NCI-H2196 treated with DMSO at 0.1 percent for 48 hours (cell line): ENCODE measurements around the gene CMC1.

Source experiments
- DNase-seq: peaks from one replicate; lab custom pipeline; 2025; ENCODE audit not compliant: unreplicated experiment; lab: John Stamatoyannopoulos, UW

CMC1 gene

DNA sequence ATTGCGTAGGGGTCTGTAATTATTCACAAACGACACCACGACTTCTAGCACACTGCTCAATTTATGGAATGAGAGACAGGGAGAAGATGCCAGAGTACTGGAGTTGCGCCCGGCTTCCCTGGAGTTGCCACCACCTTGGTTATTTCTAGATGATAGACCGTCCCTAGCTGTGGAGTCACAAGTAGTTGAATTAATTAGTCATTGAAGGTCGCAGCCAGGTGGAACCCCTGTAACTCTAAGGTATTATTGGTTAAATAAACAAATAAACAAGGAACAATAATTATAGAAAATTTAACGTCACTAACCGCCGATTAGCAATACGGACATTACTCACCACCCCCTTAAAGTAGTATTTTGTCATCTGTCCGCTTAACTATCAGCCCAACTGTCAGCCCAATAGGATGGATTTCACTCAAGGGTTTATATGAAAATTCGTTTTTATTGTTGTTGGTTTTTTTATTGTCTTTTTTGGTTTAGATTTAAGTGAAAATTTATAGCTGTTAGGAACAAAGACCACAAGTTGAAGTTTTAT lies 108.1 kb downstream of the CMC1 start:
- no peak for DNase-seq
